Measurements from ENCODE around the gene FEV.

FEV gene

DNA sequence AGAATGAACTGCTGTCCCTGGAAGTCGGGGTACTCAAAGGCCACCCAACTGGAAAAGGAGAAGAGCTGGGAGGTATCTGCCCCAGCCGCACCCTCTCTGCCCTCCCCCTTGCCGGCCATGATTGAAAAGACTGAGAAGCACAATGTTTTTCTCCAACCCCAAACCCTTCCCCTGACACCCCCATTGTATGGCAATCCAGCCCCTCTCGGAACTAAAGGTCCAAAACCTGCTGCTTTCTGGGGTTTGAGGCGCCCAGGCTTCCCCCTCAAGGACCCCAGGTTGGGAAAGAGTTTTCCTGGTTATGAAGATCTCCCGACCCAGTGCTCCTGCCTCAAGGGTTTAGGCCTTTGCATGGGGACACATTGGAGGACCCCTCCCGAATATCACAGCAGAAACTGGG is 7.2 kb upstream of the FEV start:
- DNase-seq, result no peak

DNA sequence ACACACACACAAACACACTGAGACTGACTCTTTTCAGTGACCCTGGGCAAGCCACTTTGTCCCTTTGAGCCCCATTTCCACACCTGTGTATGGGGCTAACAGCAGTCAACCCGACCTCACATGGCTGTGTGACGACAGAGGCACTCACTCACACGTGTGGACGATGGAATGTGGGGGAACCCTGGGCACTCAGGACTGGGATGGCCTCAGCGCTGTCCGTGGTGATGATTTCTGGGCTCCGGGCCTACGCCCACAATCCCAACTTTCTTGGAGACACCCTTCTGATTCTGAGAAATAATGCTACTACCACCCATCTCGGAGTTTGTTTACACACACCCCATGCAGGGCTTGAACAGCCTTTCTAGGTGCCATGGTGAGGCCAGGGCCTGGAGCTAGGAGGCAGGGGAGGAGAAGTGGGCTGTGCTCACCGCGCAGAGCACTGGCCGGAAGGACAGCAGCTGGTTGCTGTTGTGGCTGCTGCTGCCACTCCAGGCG is 6.7 kb upstream of the FEV start:
- no peak for DNase-seq

DNA sequence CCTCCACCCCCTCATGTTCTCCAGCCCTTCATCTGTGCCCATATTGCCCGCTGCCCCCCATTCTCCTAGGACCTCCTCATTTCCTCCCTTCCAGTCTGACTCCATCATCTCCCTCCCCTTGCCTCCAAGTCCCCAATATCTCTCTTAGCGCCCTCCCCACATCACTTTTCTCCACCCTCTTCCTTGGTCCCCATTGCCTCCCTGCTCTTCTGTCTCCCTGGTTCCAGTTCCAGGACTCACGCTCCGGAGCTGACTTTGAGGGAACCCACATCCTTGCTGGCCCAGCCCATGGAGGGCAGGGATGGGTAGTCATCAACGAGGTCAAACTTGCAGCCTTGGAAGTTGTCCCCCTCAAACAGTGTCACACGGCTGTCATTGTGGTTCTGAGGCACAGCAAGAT is 5.6 kb upstream of the FEV start:
- no peak for DNase-seq

DNA sequence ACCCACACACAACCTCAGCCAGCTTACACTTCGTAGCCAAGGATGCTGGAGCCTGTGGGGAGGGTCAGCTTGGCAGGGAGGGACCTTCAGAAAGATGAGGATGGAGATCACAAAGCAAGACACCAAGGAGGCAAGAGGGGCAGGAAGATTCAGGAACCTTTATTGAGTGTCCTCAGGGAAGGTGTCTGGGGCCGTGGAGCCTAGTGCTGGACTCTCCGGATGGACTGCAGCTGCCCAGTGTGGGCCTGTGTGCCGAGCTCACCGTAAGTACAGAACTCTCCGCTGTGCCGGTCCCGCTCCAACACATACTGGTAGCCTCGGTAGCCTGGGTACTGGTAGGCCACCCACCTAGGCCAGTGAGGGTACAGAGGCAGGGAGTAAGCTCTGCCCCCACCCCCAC is 5.1 kb upstream of the FEV start:
- DNase-seq, result no peak

DNA sequence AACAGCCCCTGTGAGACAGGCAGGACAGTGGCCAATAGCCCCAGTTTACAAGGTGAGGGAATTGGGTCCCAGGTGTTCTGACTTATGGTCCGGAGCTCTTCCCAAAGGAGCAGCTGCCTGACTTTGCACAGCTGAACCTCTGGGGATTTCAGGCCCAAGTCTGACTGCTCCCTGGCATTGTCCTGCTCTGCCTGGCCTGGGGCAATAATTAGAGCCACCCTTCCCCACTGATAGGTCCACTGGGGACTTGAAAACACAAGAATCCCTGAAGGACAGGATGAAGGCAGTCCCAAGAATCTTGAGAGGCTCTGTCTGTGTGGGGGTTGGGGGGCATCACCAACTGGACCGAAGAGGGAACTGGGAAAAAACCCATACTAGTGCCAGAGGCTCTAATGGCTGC is 3.7 kb upstream of the FEV start:
- DNase-seq, result no peak

DNA sequence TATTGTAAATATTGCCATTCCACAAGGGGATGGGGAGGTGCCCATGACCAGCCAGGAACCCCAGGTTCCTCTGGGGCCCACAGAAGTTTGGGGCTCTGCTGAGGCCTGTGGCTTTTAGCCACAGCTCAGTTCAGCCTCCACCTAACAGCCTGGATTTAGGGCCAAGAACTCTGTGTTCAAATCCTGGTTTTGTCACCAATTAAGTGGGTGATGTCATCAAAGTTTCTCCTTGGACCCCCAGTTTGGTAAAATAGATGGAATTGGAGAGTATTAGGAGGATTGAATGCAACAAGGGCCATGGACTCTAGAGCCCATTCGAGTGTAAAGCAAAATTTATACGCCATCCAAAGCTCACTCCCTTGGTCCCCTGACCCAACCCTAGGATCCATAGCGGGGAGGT is 3.2 kb upstream of the FEV start:
- DNase-seq, result no peak

DNA sequence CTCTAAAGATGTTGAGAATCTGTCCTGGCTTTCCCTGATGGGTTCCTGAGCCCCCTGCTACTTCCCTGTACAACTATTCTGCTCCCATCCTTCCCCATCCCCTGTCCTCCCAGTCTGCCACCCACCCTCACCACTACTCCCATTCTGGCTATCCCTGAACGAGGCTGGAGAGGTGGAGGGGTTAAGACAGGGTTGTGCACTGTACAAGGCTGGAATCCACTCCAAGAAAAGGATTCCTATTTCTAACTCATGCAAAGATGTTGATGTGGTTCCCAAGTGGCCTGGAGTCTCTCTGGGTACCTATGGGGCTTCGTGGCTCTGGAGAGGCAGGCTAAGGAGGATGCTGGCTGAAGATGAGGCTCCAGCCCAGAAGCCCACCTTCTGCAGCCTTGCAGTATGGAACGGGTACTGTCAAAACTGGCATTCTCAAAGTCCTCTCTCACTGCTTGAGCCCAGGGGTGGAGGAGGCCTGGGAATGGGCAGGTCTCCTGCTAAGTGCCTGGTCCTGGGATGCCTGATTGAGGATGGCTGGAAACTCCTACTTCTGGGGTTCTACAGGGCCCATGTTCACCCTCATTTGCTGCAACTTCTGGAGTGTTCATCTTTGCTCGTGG is 1.3 kb upstream of the FEV start:
- DNase-seq, result no peak

DNA sequence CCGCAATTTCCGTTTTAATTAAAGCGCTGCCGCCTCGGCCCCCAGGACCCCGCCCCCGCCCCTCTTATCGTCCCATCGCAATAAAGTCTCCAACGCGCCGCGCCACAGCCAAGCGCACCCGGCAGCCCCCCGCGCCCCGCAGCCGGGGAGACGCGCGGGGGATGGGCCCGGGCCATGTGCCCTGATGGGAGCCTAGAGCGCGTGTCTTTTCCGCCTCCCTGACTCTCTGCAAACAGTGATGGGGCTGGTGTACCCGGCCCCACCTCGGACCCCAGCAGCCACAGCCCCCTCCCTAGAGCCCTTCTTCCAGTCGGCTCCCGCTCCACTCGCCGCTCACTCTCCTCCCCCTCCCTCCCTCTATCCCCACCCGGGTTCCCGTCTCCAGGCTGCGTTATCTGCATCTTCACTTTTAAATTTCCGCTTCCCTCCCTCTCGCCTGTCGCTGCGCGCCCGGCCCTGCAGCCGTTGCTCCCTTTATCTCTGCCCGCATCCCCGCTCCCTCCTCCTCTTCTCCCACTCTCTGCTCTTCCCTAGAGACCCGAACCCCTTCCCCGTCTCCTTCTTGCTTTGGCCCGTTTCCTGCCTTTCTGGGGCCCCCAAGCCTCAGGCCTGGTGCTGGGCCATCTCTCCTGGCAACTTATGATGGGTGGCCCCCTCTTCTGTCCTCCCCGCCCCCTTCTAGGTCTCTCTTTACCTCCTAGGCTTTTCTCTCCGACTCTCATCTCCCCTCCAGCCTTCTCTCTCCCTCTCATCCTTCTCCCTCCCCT is 524 bp upstream of the FEV start:
- DNase-seq, result no peak

DNA sequence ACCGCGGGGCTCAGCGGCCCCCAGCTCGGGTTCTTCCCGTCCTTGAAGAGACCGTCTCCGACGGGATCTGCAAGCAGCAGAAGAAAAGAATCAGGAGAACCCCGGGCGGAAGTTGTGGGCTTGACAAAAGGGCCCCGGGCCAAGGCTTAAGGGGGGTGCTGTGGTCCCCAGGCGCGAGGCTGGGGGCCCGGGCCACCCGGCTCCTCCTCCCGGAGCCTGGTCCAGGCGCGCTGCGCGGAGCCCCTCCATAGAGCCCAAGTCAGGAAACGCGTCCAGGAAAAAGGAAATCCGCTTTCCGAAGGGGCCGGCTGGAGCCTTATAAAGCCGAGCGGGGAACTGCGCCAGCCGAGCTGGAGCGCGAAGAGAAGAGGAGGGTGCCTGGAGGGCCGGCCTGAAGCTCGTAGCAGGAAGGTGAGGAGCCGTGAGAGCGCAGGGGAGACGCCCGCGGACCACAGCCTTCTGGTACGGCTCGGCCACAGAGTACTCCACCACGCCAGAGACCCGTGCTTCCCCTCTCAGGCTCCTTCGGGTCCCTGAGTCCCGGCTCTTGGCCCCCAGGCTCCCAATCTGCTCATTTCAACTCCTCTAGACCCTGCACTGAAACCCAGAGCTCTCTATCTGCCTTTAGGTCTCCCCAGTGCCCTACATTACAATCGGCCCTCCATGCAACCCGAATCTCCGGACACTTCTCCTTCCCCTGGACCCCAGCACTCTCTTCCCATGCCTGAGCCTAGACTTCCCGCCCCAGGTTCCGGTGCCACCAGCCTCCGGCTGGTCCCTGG is 554 bp downstream of the FEV start:
- no peak for DNase-seq

DNA sequence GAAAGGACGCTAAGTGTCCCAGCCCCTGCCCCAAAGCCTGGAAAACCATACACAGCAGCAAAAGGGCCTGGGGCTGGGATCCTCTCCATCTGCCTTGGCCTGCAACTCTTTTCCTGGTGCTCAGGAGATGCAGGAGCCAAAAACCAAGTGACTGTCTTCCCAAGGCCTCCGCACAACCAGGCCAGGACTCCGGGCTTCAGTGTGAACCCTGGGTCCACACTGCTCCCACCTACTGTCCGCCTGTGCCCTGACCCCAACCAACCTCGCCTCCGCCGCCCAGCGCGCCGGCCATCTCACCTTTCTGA is 1.1 kb downstream of the FEV start:
- no peak for DNase-seq

DNA sequence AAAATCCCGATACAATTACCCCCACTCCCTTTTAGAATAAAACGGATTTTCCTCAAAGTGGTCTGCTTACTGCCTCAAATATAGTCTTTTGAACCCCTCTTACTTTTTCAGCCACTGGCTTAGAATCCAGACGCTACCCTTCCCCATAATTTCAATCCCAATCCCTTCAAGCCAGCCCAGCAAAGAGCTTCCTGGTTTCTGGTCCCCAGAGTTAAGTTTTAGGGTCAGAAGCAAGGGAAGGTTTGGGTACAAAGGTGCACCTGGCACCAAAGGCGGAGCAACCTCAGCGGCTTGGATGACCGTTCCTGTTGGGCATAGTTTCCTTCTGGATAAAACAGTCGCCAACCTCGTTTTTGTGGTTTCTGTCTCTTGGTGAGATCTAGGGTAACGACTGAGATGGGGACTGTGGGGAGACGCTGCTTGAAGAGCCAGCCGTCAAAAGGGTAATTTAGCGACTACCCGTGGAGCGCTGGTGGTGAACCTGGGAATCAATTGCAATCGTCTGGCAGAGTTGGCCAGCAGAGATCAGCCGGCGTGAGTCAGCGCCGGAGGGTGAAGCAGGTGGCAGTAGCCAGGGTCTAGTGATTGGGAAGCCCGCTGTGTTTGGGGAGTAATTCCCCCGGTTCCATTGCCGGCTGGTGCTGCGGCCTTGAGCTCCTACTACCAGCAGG is 1.6 kb downstream of the FEV start:
- DNase-seq, result no peak

DNA sequence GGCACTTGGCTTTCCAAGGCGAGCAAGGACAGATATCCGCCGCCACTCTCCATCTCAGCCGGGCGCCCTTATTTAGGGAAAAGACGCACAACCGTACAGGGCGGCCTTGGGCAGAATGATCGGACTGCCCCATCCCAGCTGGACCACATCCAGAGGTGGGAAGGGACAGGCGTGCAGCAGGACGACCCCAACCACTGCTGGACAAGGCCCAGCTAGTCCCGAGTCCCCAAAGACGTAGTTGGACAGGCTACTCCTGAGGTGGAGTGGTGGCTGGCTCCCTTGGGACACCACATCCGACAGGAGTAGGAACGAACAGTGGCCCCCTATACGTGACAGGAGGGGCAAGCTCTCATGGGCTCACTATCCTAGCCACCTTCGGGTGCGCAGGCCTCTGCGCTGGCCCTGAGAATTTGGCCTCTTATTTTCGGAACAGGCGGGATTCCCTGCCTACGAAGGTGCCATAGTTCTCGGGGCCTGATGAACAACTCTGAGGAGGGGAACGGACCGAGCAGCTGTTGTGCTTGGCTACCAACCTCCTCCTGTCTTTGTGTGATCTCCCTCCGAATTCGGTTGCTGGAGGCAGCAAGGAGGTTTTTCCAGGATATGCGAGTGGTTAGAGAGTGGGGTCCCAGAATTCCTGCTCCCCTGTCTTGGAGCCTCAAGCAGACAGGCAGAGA is 2.3 kb downstream of the FEV start:
- no peak for DNase-seq

DNA sequence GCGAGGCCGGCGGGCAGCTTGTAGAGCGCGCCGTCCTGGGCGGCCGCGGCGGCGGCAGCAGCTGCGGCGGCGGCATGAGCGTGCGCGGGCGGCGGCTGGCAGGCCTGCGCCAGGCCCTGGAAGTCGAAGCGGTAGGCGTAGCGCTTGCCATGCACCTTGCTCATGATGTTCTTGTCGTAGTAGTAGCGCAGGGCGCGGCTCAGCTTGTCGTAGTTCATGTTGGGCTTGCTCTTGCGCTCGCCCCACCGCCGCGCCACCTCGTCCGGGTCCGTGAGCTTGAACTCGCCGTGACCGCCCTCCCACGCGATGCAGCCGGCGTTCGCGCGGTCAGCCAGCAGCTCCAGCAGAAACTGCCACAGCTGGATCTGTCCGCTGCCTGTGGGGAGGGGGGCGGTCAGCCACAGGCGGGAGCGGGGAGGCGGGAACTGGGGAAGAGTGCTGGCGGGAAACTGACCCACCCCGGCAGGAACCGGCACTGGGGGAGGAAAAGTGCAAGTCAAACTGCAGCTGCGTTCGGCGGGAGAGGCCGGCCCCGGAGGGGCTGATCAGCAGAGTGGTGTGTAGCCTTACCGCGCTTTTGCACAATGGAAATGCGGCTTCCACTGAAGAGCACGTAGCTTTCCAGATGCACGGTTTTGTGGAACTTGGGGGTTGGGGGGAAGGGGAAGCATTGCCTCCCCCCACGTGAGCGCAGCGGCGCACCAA is 3.0 kb downstream of the FEV start:
- DNase-seq, result no peak

DNA sequence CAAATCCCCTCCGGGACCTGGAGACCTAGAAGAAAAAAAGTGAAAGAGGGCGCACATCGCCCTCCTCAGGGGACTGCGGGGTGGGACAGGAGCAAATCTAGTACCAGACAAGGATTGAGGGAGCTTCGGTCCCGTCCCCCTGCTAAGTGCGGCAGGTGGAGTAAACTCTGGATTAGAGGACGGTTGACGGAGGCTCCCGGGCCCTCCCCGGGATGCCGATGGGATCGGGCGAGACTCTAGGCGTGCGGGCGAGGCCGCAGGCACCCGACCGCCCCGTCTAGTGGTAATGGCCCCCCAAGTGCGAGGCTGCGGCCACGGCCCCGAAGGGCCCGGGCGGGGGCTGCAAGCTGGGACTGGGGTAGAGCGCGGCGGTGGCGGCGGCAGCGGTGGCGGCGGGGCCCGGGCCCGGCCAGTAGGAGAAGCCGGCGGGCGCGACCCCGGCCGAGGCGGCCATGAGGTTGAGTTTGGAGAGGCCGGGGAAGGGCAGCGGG is 3.5 kb downstream of the FEV start:
- no peak for DNase-seq

DNA sequence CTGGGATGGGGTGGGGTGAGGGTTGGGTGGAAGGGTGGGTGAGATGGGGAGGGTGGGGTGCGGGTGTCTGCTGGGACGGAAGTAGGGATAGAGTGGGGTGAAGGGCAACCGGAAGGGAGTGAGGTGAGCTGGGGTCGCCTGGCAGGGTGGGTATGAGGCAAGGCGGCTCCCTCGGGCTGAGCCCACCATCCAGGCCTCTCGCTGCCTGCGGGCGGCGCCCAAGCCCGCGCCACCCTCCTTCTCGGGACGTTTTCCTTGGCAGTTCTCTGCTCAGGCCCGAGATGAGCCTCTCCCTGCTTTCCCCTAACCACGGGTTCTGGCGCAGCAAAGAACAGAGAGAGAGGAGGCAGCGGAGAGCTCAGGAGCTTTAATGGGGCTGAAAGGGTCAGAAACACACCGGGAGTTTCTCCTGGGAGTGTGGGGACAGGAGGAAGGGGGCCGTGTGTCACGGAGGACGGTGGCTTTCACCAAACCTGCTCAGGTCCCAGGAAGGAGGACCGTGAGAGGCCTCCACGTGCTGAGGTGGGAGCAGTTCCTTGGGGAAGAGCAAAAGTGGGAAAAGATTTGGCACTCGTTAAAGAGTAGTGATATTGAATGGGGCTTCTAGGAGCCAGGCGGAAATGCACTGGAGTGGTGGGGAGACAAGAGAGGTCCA is 4.1 kb downstream of the FEV start:
- DNase-seq, result no peak

DNA sequence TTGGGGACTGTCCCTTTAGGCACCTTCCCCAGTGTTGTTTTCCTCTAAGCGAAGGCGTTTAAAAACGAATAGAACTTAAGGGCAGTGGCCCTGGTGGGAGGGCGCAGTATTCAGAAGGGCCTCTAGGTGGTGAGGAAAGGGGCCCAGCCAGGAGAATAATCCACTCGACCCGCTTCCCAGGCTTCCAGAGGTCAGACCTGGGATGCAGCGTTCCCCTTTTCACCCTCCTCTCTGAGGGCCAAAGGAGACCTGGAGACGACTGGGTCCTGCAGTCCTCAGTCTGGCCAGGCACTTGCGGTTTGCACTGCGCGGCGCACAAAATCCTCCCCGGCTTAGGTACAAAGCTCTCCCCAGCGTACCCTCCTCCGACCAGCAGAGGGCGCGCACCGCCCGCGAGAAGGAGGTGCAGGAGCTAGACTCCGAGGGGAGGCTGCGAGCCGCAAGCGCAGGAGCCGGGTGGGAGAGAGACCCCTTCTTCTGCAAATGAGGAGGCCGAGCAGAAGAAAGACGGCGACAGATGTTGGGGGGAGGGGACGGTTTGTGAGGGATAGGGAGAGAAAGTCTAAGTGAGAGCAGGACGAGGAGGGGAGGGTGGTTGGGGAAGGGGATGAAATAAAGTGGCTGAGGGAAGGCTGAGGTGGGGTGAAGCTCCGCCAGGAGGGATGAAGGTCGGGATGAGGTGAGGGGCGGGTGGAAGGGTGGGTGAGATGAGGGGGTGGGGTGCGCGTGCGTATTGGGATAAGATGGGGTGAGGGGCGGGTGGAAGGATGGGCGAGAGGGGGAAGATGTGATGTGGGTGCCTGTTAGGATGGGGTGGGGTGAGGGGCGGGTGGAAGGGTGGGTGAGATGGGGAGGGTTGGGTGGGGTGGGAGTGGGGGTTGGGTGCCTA is 4.9 kb downstream of the FEV start:
- DNase-seq, result peak; percentile 55 to 80 (median 71)

DNA sequence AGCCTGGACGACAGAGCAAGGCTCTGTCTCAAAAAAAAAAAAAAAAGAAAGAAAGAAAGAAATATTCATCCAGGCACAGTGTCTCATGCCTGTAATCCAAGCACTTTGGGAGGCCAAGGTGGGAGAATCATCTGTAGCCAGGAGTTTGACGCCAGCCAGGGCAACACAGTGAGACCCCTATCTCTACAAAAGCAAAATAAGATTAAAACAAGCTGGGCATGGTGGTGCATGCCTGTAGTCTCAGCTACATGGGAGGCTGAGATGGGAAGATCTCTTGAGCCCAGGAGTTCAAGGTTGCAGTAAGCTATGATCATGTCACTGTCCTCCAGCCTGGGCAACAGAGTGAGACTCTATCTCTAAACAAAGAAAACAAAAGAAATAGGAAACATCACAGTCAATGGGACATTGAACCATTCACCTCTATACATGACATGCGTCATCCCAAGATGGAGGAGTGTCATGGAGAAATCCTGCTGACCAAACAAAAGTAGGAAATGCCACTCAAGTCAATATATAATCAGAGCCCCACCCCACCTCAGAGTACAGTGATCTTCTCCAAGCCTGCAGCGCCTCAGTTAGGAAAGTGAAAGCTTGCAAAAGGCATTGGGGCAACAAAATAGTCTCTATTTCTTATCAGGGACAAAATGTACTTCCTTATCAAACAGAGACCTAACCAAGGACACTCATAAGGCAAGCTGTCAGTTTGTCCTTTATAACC is 9.8 kb downstream of the FEV start:
- no peak for DNase-seq

DNA sequence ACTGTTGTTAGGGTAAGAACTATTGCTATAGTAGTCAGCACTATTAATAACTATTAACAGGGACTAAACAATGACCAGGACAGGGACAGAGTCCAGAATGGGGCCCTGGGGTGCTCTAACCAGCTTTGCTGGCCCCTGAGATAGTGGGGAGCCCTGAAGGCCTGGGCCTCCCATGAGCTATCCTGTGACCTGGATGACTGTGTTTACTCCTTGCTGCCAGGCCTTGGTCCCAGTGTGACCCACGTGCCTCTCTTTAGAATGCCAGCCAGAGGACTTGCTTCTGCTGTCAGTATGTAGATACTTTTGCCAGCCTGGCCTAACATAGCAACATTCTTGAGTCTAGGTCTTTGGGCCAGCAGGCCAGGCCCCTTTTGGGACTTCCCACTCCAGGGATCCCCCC is 14.1 kb downstream of the FEV start:
- DNase-seq, result no peak

DNA sequence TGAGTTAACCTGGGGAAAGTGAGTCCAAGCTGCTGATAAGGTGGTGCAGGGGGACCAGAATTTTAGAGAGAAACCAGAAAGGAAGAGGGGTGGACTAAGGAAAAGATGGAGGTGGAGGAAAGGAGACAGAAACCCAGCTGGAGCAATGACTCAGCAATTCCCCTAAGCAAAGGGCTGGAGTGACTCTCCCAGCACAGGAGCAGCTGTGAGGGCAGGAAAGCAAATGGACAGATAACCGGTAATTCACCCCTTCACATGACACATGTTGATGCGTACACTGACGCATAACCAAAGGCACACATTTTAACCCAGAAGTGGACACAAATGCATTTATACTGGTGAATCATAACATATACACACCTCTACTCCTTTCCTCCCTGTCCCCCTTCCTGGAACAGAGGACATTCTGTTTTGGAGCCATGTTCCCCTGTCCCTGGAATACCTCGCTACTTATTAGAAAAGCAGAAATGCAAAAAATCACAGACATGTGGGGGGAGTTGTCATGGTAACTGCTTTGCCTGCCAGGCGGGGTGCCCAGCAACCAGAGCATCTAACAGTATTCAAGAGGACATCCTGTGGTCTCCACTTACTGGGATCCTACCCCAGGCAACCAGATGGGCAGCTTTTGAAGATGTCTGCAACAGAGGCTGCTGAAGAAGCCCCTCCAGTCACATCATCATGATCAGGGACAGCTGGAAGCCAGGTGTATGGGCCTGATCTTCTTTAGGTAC is 20.8 kb downstream of the FEV start:
- DNase-seq, result no peak
